Fibroblast of pulmonary artery (primary cell): ENCODE results near the gene KLK6.
"Not testable (repeated sequence)": the region's sequence is repeated elsewhere in the genome, so short reads cannot be mapped to it uniquely, and the experiment has no call there.

ENCODE experiments used
- DNase-seq: peaks from one replicate; pipeline ENCODE4 v3.0.0-alpha.2; 2010; ENCODE audit warnings: low read depth
- H3K4me3 ChIP-seq: replicated peaks from 2 replicates; pipeline ENCODE4 v1.5.1; 2011; ENCODE audit warnings: low read depth, mild to moderate bottlenecking, control low read depth, low read length, moderate library complexity
- CTCF ChIP-seq: IDR thresholded peaks from 2 replicates; pipeline ENCODE4 v1.5.1; 2011; ENCODE audit warnings: mild to moderate bottlenecking, control low read depth, low read length, inconsistent platforms; ENCODE audit errors: missing control alignments

The KLK6 gene

DNA sequence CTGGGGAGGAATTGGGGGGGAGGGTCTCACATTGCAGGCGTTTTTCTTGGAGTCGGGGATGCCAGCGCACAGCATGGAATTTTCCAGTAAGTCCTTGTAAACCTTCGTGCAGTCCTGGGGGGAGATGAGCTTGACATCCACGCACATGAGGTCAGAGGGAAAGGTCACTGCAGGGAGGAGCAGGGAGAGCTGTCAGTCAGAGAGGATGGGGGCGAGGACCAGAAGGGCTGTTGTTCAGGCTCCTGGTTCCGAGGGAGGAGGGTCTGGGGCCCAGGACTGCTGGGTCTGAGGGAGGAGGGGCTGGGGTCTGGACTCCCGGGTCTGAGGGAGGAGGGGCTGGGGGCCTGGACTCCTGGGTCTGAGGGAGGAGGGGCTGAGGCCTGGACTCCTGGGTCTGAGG lies 10.4 kb upstream of the KLK6 start:
- H3K4me3 ChIP-seq: no peak overlapping the region
- DNase-seq: no peak
- no peak for TF ChIP-seq CTCF

DNA sequence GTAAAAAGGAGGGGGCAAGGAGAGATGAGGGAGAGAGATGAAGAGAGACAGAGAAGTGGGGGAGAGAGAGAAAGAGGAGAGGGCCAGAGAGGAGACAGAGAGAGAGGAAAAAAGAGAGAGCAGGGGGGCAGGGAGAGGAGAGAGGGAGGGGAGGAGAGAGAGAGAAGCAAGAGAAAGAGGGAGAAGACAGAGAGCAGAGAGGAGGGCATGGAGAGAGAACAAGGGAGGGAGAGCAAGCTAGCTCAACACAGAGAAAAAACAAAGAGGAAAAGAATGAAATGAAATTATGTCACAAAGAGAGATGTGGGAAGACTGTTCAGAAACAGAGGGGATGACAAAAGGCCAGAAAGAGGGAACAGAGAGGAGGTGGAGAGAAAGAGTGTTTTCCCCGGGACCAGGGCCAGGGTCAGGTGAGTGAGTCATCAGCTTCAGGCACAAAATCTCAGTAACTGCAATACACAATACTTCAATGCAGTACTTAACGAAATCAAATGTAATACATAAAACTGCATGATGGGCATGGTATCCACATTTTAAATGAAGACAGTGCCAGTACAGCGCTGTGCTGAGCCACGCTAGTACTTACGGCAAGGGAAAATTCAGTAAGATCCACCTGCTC lies 9.5 kb upstream of the KLK6 start:
- no peak for DNase-seq
- H3K4me3 ChIP-seq: no peak overlapping the region
- no peak for TF ChIP-seq CTCF

DNA sequence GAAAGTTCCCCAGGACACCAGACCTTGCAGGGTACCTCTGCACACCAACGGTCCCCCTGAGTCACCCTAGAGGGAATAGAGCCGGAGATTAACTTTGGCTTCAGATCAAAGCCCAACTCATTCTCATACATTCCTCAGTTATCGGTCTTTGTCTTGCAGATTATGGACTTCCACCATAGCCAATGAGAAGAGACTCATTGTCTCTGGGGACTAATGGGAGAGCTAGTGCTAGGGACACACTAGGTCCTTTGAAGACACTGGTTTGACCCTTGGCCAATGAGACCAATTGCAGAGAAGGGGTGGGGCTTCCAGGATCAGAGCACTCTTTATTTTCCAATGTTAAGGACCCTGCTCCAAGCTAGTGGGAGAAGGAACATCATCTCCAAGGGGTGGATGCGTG lies 8.2 kb upstream of the KLK6 start:
- no peak overlapping the region for H3K4me3 ChIP-seq
- no peak for TF ChIP-seq CTCF
- DNase-seq: no peak

DNA sequence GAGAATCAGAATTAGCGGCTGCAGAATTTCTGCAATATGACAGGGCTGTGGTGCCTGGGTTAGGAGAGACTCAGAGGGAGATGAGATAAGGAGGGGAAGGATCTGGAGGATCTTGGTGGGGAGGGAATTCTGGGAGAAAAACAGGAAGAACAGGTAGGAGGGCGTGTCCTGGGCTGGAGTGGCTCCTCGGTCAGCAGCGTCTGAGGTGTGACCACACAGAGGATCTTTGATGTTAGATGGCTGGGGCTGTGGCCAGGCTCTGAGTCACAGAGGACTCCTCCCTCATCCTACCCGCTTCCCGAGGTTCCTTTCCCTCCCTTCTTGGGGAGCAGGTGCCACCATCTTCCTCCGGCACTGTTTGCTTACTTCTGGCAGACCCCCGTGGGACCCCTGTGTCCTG lies 6.4 kb upstream of the KLK6 start:
- DNase-seq: no peak
- no peak overlapping the region for H3K4me3 ChIP-seq
- no peak for TF ChIP-seq CTCF

DNA sequence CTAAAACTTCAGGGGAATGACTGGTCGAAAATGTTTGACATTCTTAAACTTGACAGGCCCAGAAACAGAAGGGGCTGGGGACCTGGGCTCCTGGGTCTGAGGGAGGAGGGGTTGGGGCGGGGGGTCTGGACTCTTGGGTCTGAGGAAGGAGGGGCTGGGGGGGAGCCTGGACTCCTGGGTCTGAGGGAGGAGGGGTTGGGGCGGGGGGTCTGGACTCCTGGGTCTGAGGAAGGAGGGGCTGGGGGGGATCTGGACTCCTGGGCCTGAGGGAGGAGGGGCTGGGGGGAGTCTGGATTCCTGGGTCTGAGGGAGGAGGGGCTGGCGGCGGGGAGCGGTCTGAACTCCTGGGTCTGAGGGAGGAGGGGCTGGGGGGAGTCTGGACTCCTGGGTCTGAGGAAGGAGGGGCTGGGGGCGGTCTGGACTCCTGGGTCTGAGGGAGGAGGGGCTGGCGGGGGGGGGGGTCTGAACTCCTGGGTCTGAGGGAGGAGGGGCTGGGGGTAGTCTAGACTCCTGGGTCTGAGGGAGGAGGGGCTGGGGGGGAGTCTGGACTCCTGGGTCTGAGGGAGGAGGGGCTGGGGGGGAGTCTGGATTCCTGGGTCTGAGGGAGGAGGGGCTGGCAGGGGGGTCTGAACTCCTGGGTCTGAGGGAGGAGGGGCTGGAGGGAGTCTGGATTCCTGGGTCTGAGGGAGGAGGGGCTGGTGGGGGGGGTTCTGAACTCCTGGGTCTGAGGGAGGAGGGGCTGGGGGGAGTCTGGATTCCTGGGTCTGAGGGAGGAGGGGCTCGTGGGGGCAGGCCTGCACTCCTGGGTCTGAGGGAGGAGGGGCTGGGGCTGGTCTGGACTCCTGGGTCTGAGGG lies 5.5 kb upstream of the KLK6 start:
- TF ChIP-seq CTCF: no peak
- DNase-seq: no peak
- H3K4me3 ChIP-seq: no peak overlapping the region

- TF ChIP-seq CTCF: no peak
- no peak overlapping the region for H3K4me3 ChIP-seq
- no peak for DNase-seq
Observed at GRCh38 chr19:50972795-50973376, 3.5 kb upstream of the KLK6 start.

DNA sequence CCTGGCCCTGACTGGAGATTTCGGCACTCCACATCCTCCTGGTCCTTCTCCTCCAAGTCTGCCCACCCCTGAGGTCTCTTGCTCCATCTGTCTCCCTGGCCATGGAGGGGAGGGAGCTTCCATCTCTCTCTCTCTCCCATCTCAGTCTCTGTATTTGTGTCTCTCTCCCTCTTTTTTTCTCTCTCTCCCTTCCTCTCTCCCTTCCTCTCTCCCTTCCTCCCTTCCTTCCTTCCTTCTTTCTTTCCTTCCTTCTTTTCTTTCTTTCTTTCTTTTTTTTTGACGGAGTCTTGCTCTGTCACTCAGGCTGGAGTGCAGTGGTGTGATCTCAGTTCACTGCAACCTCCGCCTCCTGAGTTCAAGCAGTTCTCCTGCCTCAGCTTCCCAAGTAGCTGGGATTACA lies 419 bp upstream of the KLK6 start:
- not testable (repeated sequence) for DNase-seq, H3K4me3 ChIP-seq
